ENCODE measurements around the gene HTRA1. TPM values are rescaled to one million over a fixed set of nuclear protein-coding genes. Genes with fewer than 3 reads are reported as not detected.

Gene HTRA1
- total RNA-seq, 1 donor from 2014 or later: 1,546 TPM

- Mint-ChIP-seq H3K4me1 (ENCODE audit: unreplicated experiment) (peaks cover 22% of the 10 kb centered on the region), H3K27me3 (ENCODE audit: unreplicated experiment) (no peaks in the 10 kb centered on the region), H3K4me3 (ENCODE audit: unreplicated experiment) (no peak overlapping the region), H3K27ac (ENCODE audit: unreplicated experiment) (peak overlapping the region; percentile 25), H3K9me3 (ENCODE audit: unreplicated experiment) (no peaks in the 10 kb centered on the region), H3K36me3 (ENCODE audit: unreplicated experiment) (peaks cover 65% of the 10 kb centered on the region)
- TF ChIP-seq CTCF (IDR thresholded peaks at IDR 0.05): no peak
- DNase-seq (ENCODE audit: extremely low spot score, unreplicated experiment): no peak
Observed at GRCh38 chr10:122509323-122509722, 48.0 kb downstream of the HTRA1 start.

GRCh38 chr10:122510326-122510725, 49.0 kb downstream of the HTRA1 start:
- no peak for DNase-seq (ENCODE audit: extremely low spot score, unreplicated experiment)
- no peaks in the 10 kb centered on the region for H3K9me3 Mint-ChIP-seq (ENCODE audit: unreplicated experiment)
- peaks cover 12% of the 10 kb centered on the region for H3K4me1 Mint-ChIP-seq (ENCODE audit: unreplicated experiment)
- TF ChIP-seq CTCF (IDR thresholded peaks at IDR 0.05): no peak
- peaks cover 68% of the 10 kb centered on the region for H3K36me3 Mint-ChIP-seq (ENCODE audit: unreplicated experiment)
- H3K4me3 Mint-ChIP-seq (ENCODE audit: unreplicated experiment): no peak overlapping the region
- H3K27me3 Mint-ChIP-seq (ENCODE audit: unreplicated experiment): no peaks in the 10 kb centered on the region
- peak overlapping the region; percentile 31 for H3K27ac Mint-ChIP-seq (ENCODE audit: unreplicated experiment)

GRCh38 chr10:122510736-122511135, 49.4 kb downstream of the HTRA1 start:
- TF ChIP-seq CTCF (IDR thresholded peaks at IDR 0.05): no peak
- Mint-ChIP-seq H3K4me3 (ENCODE audit: unreplicated experiment) (no peak overlapping the region), H3K4me1 (ENCODE audit: unreplicated experiment) (peaks cover 8% of the 10 kb centered on the region), H3K36me3 (ENCODE audit: unreplicated experiment) (peaks cover 71% of the 10 kb centered on the region), H3K27me3 (ENCODE audit: unreplicated experiment) (no peaks in the 10 kb centered on the region), H3K9me3 (ENCODE audit: unreplicated experiment) (no peaks in the 10 kb centered on the region), H3K27ac (ENCODE audit: unreplicated experiment) (no peak overlapping the region)
- no peak for DNase-seq (ENCODE audit: extremely low spot score, unreplicated experiment)

GRCh38 chr10:122513053-122513452, 51.7 kb downstream of the HTRA1 start:
- no peaks in the 10 kb centered on the region for H3K27me3 Mint-ChIP-seq (ENCODE audit: unreplicated experiment)
- no peaks in the 10 kb centered on the region for H3K9me3 Mint-ChIP-seq (ENCODE audit: unreplicated experiment)
- no peak for DNase-seq (ENCODE audit: extremely low spot score, unreplicated experiment)
- no peak for TF ChIP-seq CTCF (IDR thresholded peaks at IDR 0.05)
- H3K27ac Mint-ChIP-seq (ENCODE audit: unreplicated experiment): no peak overlapping the region
- peaks cover 72% of the 10 kb centered on the region for H3K36me3 Mint-ChIP-seq (ENCODE audit: unreplicated experiment)
- H3K4me3 Mint-ChIP-seq (ENCODE audit: unreplicated experiment): no peak overlapping the region
- H3K4me1 Mint-ChIP-seq (ENCODE audit: unreplicated experiment): peaks cover 4% of the 10 kb centered on the region

- Mint-ChIP-seq H3K4me1 (ENCODE audit: unreplicated experiment) (peaks cover under 1% of the 10 kb centered on the region), H3K27ac (ENCODE audit: unreplicated experiment) (no peak overlapping the region), H3K4me3 (ENCODE audit: unreplicated experiment) (no peak overlapping the region), H3K27me3 (ENCODE audit: unreplicated experiment) (no peaks in the 10 kb centered on the region), H3K9me3 (ENCODE audit: unreplicated experiment) (no peaks in the 10 kb centered on the region), H3K36me3 (ENCODE audit: unreplicated experiment) (peaks cover 70% of the 10 kb centered on the region)
- no peak for DNase-seq (ENCODE audit: extremely low spot score, unreplicated experiment)
- TF ChIP-seq CTCF (IDR thresholded peaks at IDR 0.05): no peak
Observed at GRCh38 chr10:122514045-122514840, 52.9 kb downstream of the HTRA1 start.

Data from osteocyte (in vitro differentiated cells).